Mucosa of rectum (tissue), 2 donors: Measurements from ENCODE around the gene ZNF254.
"Not testable (repeated sequence)": the region's sequence is repeated elsewhere in the genome, so short reads cannot be mapped to it uniquely, and the experiment has no call there.

Experiments used
- H3K27ac ChIP-seq, 2 donors: one replicate each; pipeline ENCODE4 v1.7.0; 2013; ENCODE audit warnings: inconsistent platforms in 2 of 2, low read depth in 2 of 2, low read length in 2 of 2
- H3K27me3 ChIP-seq, 2 donors: one replicate each; pipeline ENCODE4 v1.7.0; 2013; ENCODE audit warnings: low read length in 2 of 2; ENCODE audit not compliant: control insufficient read depth in 2 of 2, insufficient read depth in 2 of 2
- H3K36me3 ChIP-seq, 2 donors: one replicate each; pipeline ENCODE4 v1.7.0; 2013; ENCODE audit warnings: low read length in 2 of 2; ENCODE audit not compliant: control insufficient read depth in 2 of 2, insufficient read depth in 2 of 2
- H3K4me1 ChIP-seq, 2 donors: one replicate each; pipeline ENCODE4 v1.7.0; 2013; ENCODE audit warnings: low read length in 2 of 2, mild to moderate bottlenecking in 1 of 2; ENCODE audit not compliant: control insufficient read depth in 2 of 2, insufficient read depth in 2 of 2
- H3K4me3 ChIP-seq, 2 donors: one replicate each; pipeline ENCODE4 v1.7.0; 2013; ENCODE audit warnings: low read length in 2 of 2
- H3K9ac ChIP-seq, 2 donors: one replicate each; pipeline ENCODE4 v1.7.0; 2013; ENCODE audit warnings: low read length in 2 of 2, low read depth in 1 of 2, mild to moderate bottlenecking in 1 of 2
- H3K9me3 ChIP-seq, 2 donors: one replicate each; pipeline ENCODE4 v1.7.0; 2013; ENCODE audit warnings: low read length in 2 of 2; ENCODE audit not compliant: control insufficient read depth in 2 of 2
- donor health status: healthy.
- donor health status: Normal muscosa, but diverticular disease.

Gene ZNF254

GRCh38 chr19:24069905-24070657 is 16.9 kb upstream of the ZNF254 start:
- no peaks in the 10 kb centered on the region for H3K27me3 ChIP-seq

GRCh38 chr19:24071078-24071477 is 15.9 kb upstream of the ZNF254 start:
- Histone ChIP-seq H3K9me3 (no peaks in the 10 kb centered on the region), H3K4me1 (no peaks in the 10 kb centered on the region), H3K27me3 (no peaks in the 10 kb centered on the region), H3K36me3 (peaks cover 2 to 39% of the 10 kb centered on the region in 2 donors), H3K27ac (no peak overlapping the region), H3K9ac (no peak overlapping the region), H3K4me3 (no peak overlapping the region)

More at GRCh38 chr19:24069905-24070657, 16.9 kb upstream of the ZNF254 start:
- H3K4me1 ChIP-seq: no peaks in the 10 kb centered on the region
- H3K9me3 ChIP-seq: no peaks in the 10 kb centered on the region
- H3K4me3 ChIP-seq: no peak overlapping the region
- no peak overlapping the region for H3K27ac ChIP-seq
- H3K36me3 ChIP-seq: peaks cover 5 to 43% of the 10 kb centered on the region in 2 donors
- no peak overlapping the region for H3K9ac ChIP-seq

- H3K9me3 ChIP-seq: no peaks in the 10 kb centered on the region
- H3K9ac ChIP-seq: no peak overlapping the region
- no peaks in the 10 kb centered on the region for H3K27me3 ChIP-seq
- H3K4me1 ChIP-seq: no peaks in the 10 kb centered on the region
- H3K4me3 ChIP-seq: no peak overlapping the region
- no peak overlapping the region for H3K27ac ChIP-seq
- peaks cover 0 to 29% of the 10 kb centered on the region in 2 donors for H3K36me3 ChIP-seq
Measured at GRCh38 chr19:24072720-24073119, 14.3 kb upstream of the ZNF254 start.

DNA sequence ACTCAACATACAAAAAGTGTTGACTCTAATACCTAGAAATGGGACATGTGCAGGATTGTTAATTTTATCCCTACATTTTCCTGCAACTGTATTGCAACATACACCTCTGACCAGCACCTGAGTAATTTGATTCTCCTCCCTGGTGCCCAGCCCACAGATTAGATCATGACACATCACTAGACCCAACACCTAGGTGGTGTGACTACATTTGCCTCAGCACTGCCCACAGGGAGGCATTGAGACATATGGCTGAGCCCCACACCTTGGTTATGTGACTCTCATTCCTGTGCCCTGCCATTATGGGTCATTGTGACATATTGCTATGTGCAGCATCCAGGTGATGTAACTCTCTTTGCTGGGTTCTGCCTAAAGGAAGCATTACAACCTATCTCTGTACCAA is 13.2 kb upstream of the ZNF254 start:
- Histone ChIP-seq H3K4me3 (no peak overlapping the region), H3K9me3 (no peaks in the 10 kb centered on the region), H3K36me3 (peaks cover 0 to 20% of the 10 kb centered on the region in 2 donors), H3K4me1 (no peaks in the 10 kb centered on the region), H3K9ac (no peak overlapping the region), H3K27ac (no peak overlapping the region), H3K27me3 (no peaks in the 10 kb centered on the region)

GRCh38 chr19:24074720-24075454 is 12.1 kb upstream of the ZNF254 start:
- no peak overlapping the region for H3K4me3 ChIP-seq
- H3K27ac ChIP-seq: no peak overlapping the region
- no peak overlapping the region for H3K9ac ChIP-seq
- H3K27me3 ChIP-seq: no peaks in the 10 kb centered on the region
- H3K4me1 ChIP-seq: no peaks in the 10 kb centered on the region
- peaks cover 0 to 20% of the 10 kb centered on the region in 2 donors for H3K36me3 ChIP-seq
- no peaks in the 10 kb centered on the region for H3K9me3 ChIP-seq

DNA sequence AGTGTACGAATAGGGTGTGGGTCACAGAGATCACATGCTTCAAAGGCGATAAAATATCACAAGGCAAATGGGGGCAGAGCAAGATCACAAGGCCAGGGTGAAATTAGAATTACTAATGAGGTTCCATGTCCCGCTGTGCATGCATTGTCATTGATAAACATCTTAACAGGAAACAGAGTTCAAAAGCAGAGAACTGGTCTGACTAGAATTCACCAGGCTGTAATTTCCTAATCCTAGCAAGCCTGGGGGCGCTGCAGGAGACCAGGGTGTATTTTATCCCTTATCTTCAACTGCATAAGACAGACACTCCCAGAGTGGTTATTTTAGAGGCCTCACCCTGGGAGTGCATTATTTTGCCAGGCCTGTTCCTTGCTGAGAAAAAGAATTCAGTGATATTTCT is 11.5 kb upstream of the ZNF254 start:
- not testable (repeated sequence) for H3K27me3 ChIP-seq, H3K9me3 ChIP-seq, H3K9ac ChIP-seq, H3K4me3 ChIP-seq, H3K27ac ChIP-seq, H3K4me1 ChIP-seq
- H3K36me3 ChIP-seq: peaks cover 0 to 19% of the 10 kb centered on the region in 2 donors

GRCh38 chr19:24078680-24079079 is 8.3 kb upstream of the ZNF254 start:
- Histone ChIP-seq H3K27ac (no peak overlapping the region), H3K4me3 (no peak overlapping the region), H3K36me3 (peaks cover 0 to 10% of the 10 kb centered on the region in 2 donors), H3K27me3 (no peaks in the 10 kb centered on the region), H3K4me1 (no peaks in the 10 kb centered on the region), H3K9ac (no peak overlapping the region), H3K9me3 (no peaks in the 10 kb centered on the region)

GRCh38 chr19:24081056-24081455 is 5.9 kb upstream of the ZNF254 start:
- no peaks in the 10 kb centered on the region for H3K27me3 ChIP-seq
- H3K9ac ChIP-seq: no peak overlapping the region
- H3K4me3 ChIP-seq: no peak overlapping the region
- no peaks in the 10 kb centered on the region for H3K4me1 ChIP-seq
- H3K9me3 ChIP-seq: no peaks in the 10 kb centered on the region
- no peak overlapping the region for H3K27ac ChIP-seq
- H3K36me3 ChIP-seq: peaks cover 0 to 3% of the 10 kb centered on the region in 2 donors

DNA sequence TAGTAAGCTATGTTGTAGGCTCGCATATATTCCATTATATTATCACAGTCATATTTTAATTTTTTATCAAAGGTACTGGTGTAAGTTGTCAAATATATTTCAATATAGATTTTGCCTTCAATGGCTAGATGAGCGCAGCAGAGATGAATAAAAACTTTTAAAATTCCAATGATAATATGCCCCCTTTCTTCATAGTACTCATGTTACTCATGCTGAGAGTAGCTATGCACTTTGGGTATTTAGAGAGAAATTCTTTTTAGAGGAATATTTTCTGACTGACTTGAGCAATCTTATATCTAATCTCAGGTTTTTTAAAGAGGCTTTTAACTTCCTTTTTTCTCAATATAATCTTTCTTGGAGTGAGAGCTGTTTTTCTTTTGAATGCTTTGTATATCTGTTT is 11.4 kb downstream of the ZNF254 start:
- Histone ChIP-seq H3K4me1 (no peaks in the 10 kb centered on the region), H3K9me3 (no peaks in the 10 kb centered on the region), H3K4me3 (no peak overlapping the region), H3K27me3 (no peaks in the 10 kb centered on the region), H3K9ac (no peak overlapping the region), H3K27ac (no peak overlapping the region), H3K36me3 (peaks cover 7 to 10% of the 10 kb centered on the region in 2 donors)

- no peaks in the 10 kb centered on the region for H3K27me3 ChIP-seq
- H3K9ac ChIP-seq: no peak overlapping the region
- no peak overlapping the region for H3K4me3 ChIP-seq
- H3K9me3 ChIP-seq: no peaks in the 10 kb centered on the region
- no peaks in the 10 kb centered on the region for H3K4me1 ChIP-seq
- H3K27ac ChIP-seq: no peak overlapping the region
- H3K36me3 ChIP-seq: peaks cover 7 to 14% of the 10 kb centered on the region in 2 donors
Measured at GRCh38 chr19:24099829-24100228, 12.8 kb downstream of the ZNF254 start.
